Muscle of arm (tissue), 12 donors: Measurements from ENCODE around the gene TET2. TPM values are rescaled to one million over a fixed set of nuclear protein-coding genes. Genes with fewer than 3 reads are reported as not detected.

Source experiments
- DNase-seq: peaks from one replicate; pipeline ENCODE4 v3.0.0-alpha.2; 2013
- polyA plus RNA-seq, 12 donors: library from polyadenylated mRNA; unstranded; fragments of 120-200 nt; gene quantifications; one replicate each; pipeline ENCODE4 v1.2.1, GENCODE V29; 2013; ENCODE audit not compliant: insufficient read length in 12 of 12

The TET2 gene
- polyA plus RNA-seq, 12 donors: 23.7 to 45.1 (median 34.8) TPM; not detected in 1

DNA sequence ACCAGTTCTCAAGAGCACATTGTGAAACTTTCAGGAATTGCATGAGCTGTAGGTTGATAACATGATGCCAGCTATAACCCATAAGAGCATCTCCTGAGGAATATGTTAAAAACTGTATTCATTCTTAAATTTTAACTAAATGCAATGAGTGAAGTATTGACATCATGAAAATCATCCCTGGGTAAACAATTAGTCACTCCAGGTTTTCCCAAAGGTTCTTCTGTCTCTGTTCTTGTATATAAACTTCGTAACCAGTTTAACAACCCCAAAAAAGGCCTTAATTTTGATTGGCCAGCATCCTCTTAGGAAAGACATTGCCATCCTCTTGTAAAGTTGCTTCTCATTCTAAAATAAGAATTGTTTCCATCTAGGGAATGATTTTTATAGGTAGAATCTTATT is 80.4 kb downstream of the TET2 start:
- DNase-seq: no peak

DNA sequence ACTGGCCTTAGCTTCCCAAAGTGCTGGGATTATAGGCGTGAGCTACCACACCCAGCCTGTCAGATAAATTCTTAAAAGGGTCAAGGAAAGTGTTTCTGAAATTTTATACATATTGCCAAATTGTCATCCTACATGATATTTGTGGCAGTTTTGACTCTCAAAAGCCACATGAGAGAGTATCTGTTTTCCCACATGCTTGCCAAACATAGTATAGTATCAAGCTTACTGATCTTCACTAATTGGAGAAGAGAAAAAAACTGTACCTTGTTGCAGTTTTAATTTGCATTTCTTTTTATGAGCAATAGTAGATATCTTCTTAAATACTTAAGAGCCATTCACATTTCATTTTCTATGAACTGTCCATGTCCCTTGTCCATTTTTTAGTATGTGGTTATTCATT is 83.6 kb downstream of the TET2 start:
- no peak for DNase-seq

GRCh38 chr4:105232374-105232773 is 85.7 kb downstream of the TET2 start:
- DNase-seq: no peak

GRCh38 chr4:105234582-105234981 is 87.9 kb downstream of the TET2 start:
- no peak for DNase-seq

GRCh38 chr4:105236202-105236915 is 89.7 kb downstream of the TET2 start:
- no peak for DNase-seq

DNA sequence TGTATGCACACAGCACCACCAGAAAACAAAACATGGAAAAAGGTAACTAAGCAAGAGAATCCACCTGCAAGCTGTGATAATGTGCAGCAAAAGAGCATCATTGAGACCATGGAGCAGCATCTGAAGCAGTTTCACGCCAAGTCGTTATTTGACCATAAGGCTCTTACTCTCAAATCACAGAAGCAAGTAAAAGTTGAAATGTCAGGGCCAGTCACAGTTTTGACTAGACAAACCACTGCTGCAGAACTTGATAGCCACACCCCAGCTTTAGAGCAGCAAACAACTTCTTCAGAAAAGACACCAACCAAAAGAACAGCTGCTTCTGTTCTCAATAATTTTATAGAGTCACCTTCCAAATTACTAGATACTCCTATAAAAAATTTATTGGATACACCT is 90.2 kb downstream of the TET2 start:
- DNase-seq: no peak

DNA sequence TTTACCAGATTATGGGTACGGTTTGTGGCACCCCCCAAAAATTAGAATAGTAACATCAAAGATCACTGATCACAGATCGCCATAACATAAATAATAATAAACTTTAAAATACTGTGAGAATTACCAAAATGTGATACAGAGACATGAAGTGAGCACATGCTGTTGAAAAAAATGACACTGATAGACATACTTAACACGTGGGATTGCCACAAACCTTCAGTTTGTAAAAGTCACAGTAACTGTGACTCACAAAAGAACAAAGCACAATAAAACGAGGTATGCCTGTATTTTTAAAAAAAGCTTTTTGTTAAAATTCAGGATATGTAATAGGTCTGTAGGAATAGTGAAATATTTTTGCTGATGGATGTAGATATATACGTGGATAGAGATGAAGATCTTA is 93.4 kb downstream of the TET2 start:
- no peak for DNase-seq

- DNase-seq: no peak
Measured at GRCh38 chr4:105241451-105241850, 94.8 kb downstream of the TET2 start.

DNA sequence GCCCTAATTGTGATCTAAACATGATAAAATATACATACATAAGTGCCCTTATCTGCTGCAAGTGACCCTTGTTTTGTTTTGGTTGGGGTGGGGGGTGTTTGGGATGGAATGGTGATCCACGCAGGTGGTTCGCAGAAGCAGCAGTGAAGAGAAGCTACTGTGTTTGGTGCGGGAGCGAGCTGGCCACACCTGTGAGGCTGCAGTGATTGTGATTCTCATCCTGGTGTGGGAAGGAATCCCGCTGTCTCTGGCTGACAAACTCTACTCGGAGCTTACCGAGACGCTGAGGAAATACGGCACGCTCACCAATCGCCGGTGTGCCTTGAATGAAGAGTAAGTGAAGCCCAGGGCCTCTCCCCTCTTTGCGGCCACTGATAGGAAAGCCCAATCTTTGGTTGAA is 96.8 kb downstream of the TET2 start:
- no peak for DNase-seq

DNA sequence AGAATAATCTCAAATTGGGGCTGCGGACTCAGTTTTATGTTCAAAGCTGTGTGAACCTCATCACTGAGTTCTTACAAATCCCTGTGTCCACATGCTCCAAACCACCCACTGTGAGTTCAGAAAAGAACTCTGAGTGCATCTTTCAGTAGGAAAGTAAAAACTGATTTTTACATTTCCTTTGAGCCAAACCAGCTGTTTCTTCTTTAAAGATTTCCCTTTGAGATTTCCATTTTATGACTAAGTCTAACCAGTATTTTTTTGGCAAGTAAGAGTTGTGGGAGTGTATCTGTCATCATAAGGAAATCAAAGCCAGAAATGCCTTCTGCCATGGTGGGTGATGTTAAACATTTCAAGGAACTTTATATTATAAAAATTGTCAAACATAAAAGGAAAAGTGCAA is 100.0 kb downstream of the TET2 start:
- peak; percentile 13 for DNase-seq

DNA sequence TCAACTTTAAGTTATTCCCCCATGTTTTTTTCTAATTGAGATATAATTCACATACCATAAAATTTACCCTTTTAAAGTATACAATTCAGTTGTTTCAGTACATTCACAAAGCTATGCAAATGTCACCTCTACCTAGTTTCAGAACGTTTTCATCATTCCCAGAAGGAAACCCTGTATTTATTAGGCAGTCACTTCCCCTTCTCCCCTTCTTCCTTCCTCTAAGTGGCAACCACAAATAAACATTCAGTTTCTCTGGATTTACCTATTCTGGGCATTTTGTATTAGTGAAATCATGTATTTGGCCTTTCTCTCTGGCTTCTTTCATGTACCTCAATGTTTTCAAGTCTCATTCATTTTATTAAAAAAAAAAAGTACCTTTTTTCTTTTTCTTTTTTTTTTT is 101.9 kb downstream of the TET2 start:
- DNase-seq: no peak

DNA sequence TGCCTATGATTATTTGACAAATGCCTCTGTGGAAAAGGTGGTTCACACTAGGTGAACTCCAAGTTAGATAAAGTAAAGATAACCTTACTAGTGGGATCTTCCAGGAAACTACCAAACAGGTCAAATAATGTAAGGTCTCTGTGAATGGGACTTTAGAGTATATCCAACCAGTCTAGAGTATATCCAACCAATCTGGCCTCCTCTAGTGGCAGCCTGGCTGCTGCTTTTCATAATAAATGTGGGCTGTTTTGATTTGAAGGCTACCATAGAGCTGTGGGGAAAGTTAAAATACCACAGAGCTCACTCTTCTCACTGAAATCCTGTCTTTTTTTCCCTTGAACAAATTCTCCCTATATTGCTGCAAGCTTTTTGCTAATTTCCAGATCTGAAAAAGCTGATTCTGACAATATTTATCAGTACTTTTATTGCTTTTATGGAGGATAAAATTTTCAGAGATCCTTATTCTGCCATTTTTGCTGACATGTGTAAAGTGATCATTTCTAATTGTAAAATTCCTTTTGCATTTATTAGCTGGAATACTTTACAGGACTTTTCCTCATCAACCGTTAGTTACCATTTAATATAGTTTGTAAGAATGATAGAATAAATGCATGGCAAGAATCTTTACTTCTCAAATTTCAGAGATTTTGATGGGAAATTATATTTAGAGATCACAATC is 111.3 kb downstream of the TET2 start:
- no peak for DNase-seq

- DNase-seq: no peak
Measured at GRCh38 chr4:105265689-105266088, 119.0 kb downstream of the TET2 start.

DNA sequence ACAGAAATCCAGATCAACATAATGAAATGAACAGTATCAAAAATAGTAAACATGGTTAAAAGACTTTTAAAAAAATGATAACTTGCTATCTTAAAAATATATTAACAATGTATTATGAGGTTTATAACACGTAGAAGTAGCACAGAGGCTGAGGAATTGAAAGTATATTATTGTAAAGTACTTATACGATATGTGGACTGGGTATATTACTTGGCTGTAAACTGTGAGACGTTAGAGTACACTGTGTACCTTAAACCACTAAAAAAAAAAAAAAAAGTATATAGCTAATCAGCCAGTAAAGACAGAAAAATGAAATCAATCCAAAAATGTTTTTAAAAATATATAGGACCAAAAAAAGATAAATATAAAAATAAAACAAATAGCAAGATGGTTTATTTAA is 120.6 kb downstream of the TET2 start:
- DNase-seq: no peak

DNA sequence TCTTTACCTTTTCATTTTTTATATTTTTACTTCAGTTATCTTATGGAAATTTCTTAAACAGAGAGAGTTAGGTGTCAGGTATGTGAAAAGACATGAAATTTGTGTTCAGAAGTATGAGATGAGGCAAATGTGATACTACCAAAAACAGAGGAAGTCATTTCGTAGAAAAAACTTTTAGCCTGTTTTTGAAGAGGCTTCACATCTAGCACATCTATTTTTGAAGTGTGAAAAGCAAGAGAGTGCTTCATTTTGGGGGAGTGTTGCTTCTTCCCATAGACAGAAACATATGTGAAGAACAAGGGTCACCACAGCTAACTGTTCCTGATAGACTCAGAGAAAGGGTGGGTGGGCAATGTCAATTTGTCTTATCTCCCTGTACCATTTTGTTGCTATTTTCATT is 125.3 kb downstream of the TET2 start:
- no peak for DNase-seq

DNA sequence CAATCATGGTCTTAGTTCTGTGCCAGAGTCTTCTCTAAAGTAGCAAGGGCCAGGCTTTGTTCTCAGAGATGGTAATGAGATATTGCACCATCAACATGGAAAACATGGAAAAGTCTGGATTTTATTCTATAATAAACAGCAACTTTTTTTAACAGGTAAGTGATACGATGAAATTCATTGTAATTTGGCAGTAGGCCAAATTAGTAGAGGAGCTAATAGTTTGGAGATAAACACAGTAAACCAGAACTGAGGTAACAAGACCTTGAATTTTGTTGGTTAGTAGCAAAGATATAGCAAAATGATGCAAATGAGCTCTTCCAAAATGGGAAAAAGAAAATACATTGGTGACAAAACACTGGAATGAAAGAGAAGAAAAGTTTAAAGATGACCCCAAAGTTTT is 126.6 kb downstream of the TET2 start:
- no peak for DNase-seq

- no peak for DNase-seq
Measured at GRCh38 chr4:105274090-105274489, 127.4 kb downstream of the TET2 start.

GRCh38 chr4:105274504-105274903 is 127.8 kb downstream of the TET2 start:
- no peak for DNase-seq

GRCh38 chr4:105276361-105277104 is 129.9 kb downstream of the TET2 start:
- no peak for DNase-seq

DNA sequence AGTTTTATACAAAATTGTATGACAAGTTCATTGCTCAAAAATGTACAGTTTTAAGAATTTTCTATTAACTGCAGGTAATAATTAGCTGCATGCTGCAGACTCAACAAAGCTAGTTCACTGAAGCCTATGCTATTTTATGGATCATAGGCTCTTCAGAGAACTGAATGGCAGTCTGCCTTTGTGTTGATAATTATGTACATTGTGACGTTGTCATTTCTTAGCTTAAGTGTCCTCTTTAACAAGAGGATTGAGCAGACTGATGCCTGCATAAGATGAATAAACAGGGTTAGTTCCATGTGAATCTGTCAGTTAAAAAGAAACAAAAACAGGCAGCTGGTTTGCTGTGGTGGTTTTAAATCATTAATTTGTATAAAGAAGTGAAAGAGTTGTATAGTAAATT is 131.0 kb downstream of the TET2 start:
- DNase-seq: no peak

DNA sequence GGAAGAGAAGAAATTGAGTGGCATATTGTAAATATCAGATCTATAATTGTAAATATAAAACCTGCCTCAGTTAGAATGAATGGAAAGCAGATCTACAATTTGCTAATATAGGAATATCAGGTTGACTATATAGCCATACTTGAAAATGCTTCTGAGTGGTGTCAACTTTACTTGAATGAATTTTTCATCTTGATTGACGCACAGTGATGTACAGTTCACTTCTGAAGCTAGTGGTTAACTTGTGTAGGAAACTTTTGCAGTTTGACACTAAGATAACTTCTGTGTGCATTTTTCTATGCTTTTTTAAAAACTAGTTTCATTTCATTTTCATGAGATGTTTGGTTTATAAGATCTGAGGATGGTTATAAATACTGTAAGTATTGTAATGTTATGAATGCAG is 132.6 kb downstream of the TET2 start:
- no peak for DNase-seq

DNA sequence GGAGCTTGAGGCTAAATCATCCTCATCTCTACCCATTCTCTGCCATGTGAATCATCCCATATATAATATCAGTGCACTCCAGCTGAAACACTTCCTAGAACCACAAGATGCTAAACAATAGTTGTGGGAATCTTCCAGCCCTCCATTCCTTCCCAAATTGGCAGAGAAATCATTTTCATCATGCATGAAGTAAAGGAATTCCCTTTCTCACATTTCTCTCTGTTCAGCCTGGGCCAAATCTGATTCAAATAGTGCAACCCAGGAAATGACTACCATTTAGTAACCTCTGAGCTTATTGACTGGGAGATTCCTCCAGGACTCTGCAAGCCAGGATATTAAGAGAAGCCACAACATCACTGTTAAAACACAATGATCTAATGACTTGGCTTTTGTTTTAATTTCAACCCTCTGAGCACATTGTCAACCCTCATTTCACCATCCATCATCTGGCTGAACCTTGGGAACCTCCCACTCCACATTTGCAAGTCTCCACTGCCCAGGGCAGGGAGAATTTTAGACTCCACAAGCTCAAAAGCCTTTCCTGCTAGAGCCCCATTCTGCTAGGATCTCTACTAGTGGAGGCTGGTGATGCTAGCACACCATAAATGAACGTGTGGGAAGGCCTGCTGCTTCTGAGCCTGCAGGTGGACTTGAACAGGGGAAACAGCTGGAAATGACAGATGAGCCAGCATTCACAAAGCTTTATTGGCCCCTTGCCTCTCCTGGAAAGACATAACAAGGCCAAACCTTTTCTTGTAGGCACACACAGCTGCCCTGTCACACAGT is 133.9 kb downstream of the TET2 start:
- peak; percentile 54 for DNase-seq

- DNase-seq: no peak
Measured at GRCh38 chr4:105281124-105281415, 134.4 kb downstream of the TET2 start.
